PC-9 (cell line): ENCODE measurements around the gene NLN.
"Not testable (repeated sequence)": the region's sequence is repeated elsewhere in the genome, so short reads cannot be mapped to it uniquely, and the experiment has no call there.

ENCODE experiments used
- EZH2 ChIP-seq: fragments of 200-600 bp; sonication (generic); IDR thresholded peaks from 2 replicates; pipeline ENCODE4 v1.8.0; 2017; ENCODE audit warnings: antibody characterized with exemption, low read depth
- TF ChIP-seq, protein P1 (sequence below): fragments of 200-600 bp; sonication (generic); conservative IDR thresholded peaks from 2 replicates; pipeline ENCODE4 v1.6.1; 2017; ENCODE audit warnings: mixed run types, antibody characterized with exemption, mild to moderate bottlenecking, moderate library complexity

DNA sequence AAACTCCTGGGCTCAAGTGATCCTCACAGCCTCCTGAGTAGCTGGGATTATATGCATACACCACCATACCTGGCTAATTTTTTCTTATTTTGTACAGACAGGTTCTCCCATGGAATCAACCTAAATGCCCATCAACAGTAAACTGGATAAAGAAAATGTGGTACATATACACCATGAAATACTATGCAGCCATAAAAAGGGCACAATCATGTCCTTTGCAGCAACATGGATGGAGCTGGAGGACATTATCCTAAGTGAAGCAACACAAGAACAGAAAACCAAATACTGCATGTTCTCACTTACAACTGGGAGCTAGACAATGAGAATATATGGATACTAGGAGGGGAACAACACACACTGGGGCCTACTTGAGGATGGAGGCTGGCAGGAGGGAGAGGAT is 117.2 kb downstream of the NLN start:
- TF ChIP-seq, protein P1, sequence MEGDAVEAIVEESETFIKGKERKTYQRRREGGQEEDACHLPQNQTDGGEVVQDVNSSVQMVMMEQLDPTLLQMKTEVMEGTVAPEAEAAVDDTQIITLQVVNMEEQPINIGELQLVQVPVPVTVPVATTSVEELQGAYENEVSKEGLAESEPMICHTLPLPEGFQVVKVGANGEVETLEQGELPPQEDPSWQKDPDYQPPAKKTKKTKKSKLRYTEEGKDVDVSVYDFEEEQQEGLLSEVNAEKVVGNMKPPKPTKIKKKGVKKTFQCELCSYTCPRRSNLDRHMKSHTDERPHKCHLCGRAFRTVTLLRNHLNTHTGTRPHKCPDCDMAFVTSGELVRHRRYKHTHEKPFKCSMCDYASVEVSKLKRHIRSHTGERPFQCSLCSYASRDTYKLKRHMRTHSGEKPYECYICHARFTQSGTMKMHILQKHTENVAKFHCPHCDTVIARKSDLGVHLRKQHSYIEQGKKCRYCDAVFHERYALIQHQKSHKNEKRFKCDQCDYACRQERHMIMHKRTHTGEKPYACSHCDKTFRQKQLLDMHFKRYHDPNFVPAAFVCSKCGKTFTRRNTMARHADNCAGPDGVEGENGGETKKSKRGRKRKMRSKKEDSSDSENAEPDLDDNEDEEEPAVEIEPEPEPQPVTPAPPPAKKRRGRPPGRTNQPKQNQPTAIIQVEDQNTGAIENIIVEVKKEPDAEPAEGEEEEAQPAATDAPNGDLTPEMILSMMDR: not testable (repeated sequence)
- not testable (repeated sequence) for TF ChIP-seq EZH2
